GM12873 (cell line): ENCODE results near the gene PDE4D.

Experiments used
- TF ChIP-seq, protein P1 (sequence below): IDR thresholded peaks from 2 replicates; pipeline ENCODE4 v1.5.1; 2012; ENCODE audit warnings: low read depth, mild to moderate bottlenecking, moderate library complexity, low read length, control low read depth; ENCODE audit not compliant: insufficient read depth; ENCODE audit errors: missing control alignments

Gene PDE4D

DNA sequence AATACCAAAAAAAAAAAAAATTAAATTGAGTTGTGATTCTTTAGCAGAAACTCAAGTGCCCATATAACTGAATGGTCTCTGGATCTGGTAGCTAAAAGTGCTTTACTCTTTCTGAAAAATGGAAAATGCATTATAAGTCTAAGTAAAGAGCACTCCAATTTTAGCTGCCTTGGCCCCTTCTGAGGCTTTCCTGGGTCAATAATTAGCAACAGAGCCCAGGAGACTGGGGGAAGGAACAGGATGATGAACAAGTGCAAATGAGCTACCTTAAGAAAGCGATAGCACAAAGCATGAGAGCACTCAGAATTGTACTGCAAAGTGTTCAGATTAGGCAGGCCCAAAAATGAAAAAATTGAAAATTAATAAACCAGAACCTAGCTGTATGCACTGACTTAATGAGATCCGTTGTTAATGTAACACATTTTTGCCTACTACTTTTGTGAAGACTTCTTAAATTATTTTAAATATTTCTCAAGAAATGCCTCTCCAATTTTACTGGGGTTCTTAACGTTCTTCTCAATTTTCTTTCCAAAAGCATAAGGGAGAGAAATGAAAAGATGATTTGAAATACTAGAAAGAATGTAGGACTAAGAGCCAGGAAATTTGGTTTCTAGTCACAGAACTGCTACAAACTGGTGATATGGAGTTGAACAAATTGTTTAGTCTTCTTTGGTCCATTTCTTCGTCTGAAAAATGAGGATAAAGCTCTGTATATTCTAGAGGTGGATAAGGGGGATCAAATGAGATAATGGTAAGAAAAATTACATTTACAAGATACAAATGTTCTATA lies 566.1 kb downstream of the PDE4D start:
- TF ChIP-seq, protein P1, sequence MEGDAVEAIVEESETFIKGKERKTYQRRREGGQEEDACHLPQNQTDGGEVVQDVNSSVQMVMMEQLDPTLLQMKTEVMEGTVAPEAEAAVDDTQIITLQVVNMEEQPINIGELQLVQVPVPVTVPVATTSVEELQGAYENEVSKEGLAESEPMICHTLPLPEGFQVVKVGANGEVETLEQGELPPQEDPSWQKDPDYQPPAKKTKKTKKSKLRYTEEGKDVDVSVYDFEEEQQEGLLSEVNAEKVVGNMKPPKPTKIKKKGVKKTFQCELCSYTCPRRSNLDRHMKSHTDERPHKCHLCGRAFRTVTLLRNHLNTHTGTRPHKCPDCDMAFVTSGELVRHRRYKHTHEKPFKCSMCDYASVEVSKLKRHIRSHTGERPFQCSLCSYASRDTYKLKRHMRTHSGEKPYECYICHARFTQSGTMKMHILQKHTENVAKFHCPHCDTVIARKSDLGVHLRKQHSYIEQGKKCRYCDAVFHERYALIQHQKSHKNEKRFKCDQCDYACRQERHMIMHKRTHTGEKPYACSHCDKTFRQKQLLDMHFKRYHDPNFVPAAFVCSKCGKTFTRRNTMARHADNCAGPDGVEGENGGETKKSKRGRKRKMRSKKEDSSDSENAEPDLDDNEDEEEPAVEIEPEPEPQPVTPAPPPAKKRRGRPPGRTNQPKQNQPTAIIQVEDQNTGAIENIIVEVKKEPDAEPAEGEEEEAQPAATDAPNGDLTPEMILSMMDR = no peak

DNA sequence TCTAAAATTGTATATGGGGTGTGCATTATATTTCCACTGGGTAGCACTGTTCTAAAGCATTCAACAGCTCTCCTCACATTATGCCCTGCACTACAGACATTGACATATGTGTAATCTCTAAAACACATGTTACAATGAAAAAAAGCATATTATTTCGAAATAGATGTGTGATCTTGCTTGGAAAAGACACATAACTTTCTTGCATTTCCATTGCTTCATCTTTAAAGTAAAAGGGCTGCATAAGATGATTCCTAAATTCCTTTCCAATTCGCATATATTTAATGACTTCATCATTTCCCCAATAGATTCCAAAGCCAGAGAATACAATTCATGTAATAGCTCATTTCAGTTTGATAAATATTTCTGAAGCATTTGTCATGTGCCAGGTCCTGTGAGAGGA lies 566.9 kb downstream of the PDE4D start:
- TF ChIP-seq, protein P1 = no peak

DNA sequence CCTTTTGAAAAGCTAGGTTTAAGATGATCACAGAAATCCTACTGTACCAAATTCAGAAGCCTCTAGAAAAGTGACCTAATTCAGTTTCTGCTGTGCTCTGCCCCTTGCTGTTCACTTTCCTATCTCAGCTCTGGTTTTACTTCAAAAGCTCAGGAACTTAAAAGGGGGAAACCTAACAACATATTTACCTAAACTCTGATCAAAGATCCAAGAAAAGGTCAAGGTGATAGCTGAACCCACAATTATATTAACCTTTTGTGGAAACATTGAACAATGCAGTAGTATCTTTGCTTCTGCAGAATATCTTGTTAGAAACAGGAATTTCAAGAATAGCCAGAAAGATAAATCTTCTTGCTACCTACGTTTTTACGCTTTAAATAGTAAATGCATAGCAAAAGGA lies 568.5 kb downstream of the PDE4D start:
- TF ChIP-seq, protein P1 = no peak

DNA sequence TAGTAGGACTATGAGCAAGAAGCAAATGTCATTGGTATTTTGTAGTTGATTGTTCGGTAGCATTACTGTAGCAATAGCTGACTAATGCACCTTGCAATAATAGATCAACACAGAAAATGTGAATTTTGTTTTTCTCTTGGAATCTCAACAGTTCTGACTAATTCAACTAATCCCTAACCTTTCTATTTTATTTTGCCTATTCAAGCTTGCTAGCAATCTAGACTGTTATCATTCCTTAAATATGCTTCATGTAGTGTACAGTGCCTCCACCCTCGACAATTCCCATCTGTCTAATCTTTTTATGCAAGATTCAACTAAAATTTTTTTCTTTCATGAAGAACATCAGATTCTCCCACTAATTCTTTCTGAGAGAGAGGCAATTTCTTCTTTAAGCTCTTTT lies 570.6 kb downstream of the PDE4D start:
- TF ChIP-seq, protein P1 = no peak

DNA sequence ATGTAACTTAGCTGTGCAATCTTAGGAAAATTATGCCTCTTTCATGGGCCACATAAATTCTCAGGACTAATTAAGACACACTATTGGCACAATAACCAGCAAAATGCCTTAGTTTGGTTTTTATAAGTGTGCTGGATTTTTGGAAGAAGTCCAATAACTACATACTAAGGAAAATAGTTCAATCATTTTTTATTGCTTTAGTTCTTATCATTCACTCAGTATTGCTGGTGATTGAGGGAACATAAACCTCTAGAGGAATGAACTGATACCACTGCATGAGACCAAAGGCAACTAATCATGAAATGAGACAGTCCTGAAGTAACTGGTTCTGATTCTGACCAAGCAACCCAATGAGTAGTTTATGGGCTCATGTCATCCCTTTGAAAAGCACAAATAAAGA lies 571.5 kb downstream of the PDE4D start:
- TF ChIP-seq, protein P1 = no peak

DNA sequence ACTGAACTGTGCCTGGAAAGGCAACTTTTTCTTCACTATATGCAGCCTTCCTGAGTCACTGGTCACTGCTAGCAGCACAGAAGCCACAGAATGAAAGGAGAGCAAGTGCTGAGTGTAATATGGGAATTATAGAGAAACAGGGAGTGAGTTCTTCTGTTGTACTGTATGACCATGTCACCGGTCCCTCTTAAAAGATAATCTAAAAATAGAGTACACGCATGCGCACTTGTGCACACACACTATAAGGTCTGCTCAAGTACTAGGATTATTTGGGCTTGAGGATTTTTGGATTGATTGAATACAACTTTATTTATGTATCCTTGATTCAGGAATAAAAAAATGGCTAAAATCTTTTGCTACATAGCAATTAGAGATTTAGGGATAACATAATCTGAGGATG lies 571.9 kb downstream of the PDE4D start:
- TF ChIP-seq, protein P1 = no peak

DNA sequence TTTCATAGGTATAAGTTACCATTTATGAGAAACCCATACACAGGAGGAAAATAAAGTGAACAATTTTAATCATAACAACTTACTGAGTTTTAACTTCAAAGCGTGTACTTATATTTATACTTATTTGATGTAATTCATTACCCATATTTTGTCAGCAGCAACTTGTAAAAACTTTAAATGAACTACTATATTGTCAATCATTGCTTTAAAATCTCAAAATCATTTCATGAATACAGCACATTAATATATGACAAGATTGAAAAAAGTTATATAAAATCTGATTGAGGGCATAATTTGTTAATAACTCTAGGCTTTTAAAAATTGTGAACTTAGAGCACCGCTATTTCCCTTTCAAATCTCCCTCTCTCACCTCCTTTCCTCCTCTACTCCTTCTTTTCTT lies 573.1 kb downstream of the PDE4D start:
- TF ChIP-seq, protein P1 = no peak
